ENCODE results near the gene OR8J3. TPM values are rescaled to one million over a fixed set of nuclear protein-coding genes. Genes with fewer than 3 reads are reported as not detected.

OR8J3 gene
- total RNA-seq, 1 experiment from 2014 or later: not detected

- TF ChIP-seq TCF7L2 (IDR thresholded peaks at IDR 0.05; ENCODE audit: low read depth, low read length) (no peak), CTCF (IDR thresholded peaks at IDR 0.05) (no peak), REST (IDR thresholded peaks at IDR 0.05; ENCODE audit: insufficient read depth in 1 of 2, low read depth in 2 of 2, low read length in 1 of 2) (no peak), POLR2AphosphoS5 (IDR thresholded peaks at IDR 0.05; ENCODE audit: low read depth, low read length) (no peak), SIN3A (IDR thresholded peaks at IDR 0.05; ENCODE audit: borderline replicate concordance, insufficient read depth, low read depth, low read length) (no peak)
- Histone ChIP-seq H3K9me3 (ENCODE audit: control insufficient read depth, insufficient read depth, low read depth, low read length) (no peaks in the 10 kb centered on the region; the same call in 1 of the 2 replicates), H3K36me3 (ENCODE audit: control insufficient read depth, insufficient read depth, low read length) (no peaks in the 10 kb centered on the region), H3K4me3 (ENCODE audit: low read depth in 2 of 2, low read length in 2 of 2) (no peak within 1 kb of the TSS), H3K27me3 (ENCODE audit: control insufficient read depth, insufficient read depth, low read length) (no peaks in the 10 kb centered on the region), H3K27ac (ENCODE audit: low read length) (no peak within 1 kb of the TSS), H3K4me1 (ENCODE audit: control insufficient read depth, insufficient read depth, low read length) (no peaks in the 10 kb centered on the region)
- ChIA-PET CTCF (no interaction called here), POLR2A (no interaction called here)
- DNase-seq (ENCODE audit: low read depth, low spot score) (no peak), ATAC-seq (no peak)
- BruUV-seq (replicated peaks): no TSS peak
- in situ Hi-C loops (cut with HindIII; ENCODE audit: low pct_unique_long_range_greater_than_20kb, low sequenced_read_pairs): no loop called here
- intact Hi-C loops (cut with micrococcal nuclease; ENCODE audit: unreplicated experiment): no loop called here
These were observed 20.2 kb upstream of the OR8J3 start, which contains the start of gene OR8K5 for GRCh38 chr11:56160217-56160616. Gene OR8K5 (minus strand): TSS chr11:56160317. CDS start chr11:56160317, 0 bp downstream.

GRCh38 chr11:56152333-56152732 lies 12.3 kb upstream of the OR8J3 start:
- in situ Hi-C loops (cut with HindIII; ENCODE audit: low pct_unique_long_range_greater_than_20kb, low sequenced_read_pairs) (no loop called here), intact Hi-C loops (cut with micrococcal nuclease; ENCODE audit: unreplicated experiment) (no loop called here)
- H3K27me3 ChIP-seq (ENCODE audit: control insufficient read depth, insufficient read depth, low read length): no peaks in the 10 kb centered on the region
- no peaks in the 10 kb centered on the region; the same call in 1 of the 2 replicates for H3K9me3 ChIP-seq (ENCODE audit: control insufficient read depth, insufficient read depth, low read depth, low read length)
- H3K4me1 ChIP-seq (ENCODE audit: control insufficient read depth, insufficient read depth, low read length): no peaks in the 10 kb centered on the region
- DNase-seq (ENCODE audit: low read depth, low spot score): no peak
- CTCF ChIA-PET: no interaction called here
- TF ChIP-seq SIN3A (IDR thresholded peaks at IDR 0.05; ENCODE audit: borderline replicate concordance, insufficient read depth, low read depth, low read length) (no peak), REST (IDR thresholded peaks at IDR 0.05; ENCODE audit: insufficient read depth in 1 of 2, low read depth in 2 of 2, low read length in 1 of 2) (no peak), POLR2AphosphoS5 (IDR thresholded peaks at IDR 0.05; ENCODE audit: low read depth, low read length) (no peak), TCF7L2 (IDR thresholded peaks at IDR 0.05; ENCODE audit: low read depth, low read length) (no peak)
- POLR2A ChIA-PET: no interaction called here
- H3K4me3 ChIP-seq (ENCODE audit: low read depth in 2 of 2, low read length in 2 of 2): no peak overlapping the region
- no peaks in the 10 kb centered on the region for H3K36me3 ChIP-seq (ENCODE audit: control insufficient read depth, insufficient read depth, low read length)
- no TSS peak for BruUV-seq (replicated peaks)
- ATAC-seq: no peak
- H3K27ac ChIP-seq (ENCODE audit: low read length): no peak overlapping the region
